ENCODE results near the gene CDC73. TPM values are rescaled to one million over a fixed set of nuclear protein-coding genes. Genes with fewer than 3 reads are reported as not detected.

CDC73 gene
- total and polyA plus RNA-seq, 9 of the 15 experiments (the other 6 are each of a cell fraction or from before 2014, with no cell fraction given) = 19.0 to 61.7 (median 30.1) TPM

DNA sequence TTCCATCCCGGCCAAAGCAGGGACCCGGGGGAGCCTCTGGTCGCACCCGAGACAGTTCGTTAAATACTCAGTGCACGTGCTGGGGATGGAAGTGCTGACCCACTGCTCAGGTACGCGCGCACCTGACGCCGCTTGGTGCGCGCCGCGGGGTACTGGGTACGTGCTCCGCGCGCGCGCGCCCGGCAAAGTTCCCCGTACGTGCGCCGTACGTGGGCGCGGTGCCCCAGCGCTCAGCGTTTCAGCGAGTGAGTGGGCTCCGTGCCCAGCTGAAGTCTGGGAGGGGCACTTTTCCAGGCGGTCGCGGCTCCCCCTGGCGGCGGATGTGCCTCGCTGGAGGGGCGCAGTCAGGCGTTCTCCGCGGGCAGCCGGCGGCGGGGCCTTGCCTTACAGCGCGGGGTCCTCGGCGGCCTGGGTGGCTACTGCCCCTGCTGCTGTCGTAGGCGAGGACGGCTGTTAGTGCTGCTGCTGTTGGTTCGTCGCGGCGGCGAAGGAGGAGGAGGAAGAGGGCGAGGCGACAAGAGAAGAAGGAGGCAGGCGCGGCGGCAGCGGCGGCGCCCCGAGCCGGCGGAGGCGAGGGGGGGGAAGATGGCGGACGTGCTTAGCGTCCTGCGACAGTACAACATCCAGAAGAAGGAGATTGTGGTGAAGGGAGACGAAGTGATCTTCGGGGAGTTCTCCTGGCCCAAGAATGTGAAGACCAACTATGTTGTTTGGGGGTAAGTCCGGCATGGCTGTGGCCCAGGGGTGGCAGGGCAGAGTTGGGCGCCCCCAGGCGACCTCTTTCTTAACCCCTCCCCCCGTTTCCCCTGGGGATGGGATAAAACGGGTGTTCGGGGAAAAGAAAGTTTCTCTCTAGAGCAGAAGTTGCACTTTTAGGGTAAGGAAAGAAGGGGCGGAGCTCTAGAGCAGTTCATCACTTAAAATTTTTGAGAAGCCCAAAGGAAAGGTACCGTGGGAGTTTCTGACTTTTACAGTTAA, at the start of gene CDC73 (continued):
- TF ChIP-seq FOSL1 (tag; conservative IDR thresholded peaks at IDR 0.05) = 0 out of 2 replicates have a peak, but pooled peaks have one; percentile 35
- no peak for TF ChIP-seq CAMTA2 (CRISPR knock-in tag; conservative IDR thresholded peaks at IDR 0.05)
- peak; percentile 67 for TF ChIP-seq ZKSCAN1 (IDR thresholded peaks at IDR 0.05; ENCODE audit: low read depth, low read length)
- peak; percentile 68 for TF ChIP-seq JUND (IDR thresholded peaks at IDR 0.05; ENCODE audit: borderline replicate concordance, low read depth, low read length)
- peak; percentile 72; the same call in 2 of the 3 replicates for TF ChIP-seq JUND (tag; IDR thresholded peaks at IDR 0.05; ENCODE audit: borderline replicate concordance, low read depth, low read length)
- peak; percentile 73 for TF ChIP-seq BCOR (IDR thresholded peaks at IDR 0.05)
- TF ChIP-seq, protein P1, sequence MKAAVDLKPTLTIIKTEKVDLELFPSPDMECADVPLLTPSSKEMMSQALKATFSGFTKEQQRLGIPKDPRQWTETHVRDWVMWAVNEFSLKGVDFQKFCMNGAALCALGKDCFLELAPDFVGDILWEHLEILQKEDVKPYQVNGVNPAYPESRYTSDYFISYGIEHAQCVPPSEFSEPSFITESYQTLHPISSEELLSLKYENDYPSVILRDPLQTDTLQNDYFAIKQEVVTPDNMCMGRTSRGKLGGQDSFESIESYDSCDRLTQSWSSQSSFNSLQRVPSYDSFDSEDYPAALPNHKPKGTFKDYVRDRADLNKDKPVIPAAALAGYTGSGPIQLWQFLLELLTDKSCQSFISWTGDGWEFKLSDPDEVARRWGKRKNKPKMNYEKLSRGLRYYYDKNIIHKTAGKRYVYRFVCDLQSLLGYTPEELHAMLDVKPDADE (conservative IDR thresholded peaks at IDR 0.05; ENCODE audit: control insufficient read depth, low read depth, low read length) = peak; percentile 36; the same call in 1 of the 2 replicates
- TF ChIP-seq, protein P2, sequence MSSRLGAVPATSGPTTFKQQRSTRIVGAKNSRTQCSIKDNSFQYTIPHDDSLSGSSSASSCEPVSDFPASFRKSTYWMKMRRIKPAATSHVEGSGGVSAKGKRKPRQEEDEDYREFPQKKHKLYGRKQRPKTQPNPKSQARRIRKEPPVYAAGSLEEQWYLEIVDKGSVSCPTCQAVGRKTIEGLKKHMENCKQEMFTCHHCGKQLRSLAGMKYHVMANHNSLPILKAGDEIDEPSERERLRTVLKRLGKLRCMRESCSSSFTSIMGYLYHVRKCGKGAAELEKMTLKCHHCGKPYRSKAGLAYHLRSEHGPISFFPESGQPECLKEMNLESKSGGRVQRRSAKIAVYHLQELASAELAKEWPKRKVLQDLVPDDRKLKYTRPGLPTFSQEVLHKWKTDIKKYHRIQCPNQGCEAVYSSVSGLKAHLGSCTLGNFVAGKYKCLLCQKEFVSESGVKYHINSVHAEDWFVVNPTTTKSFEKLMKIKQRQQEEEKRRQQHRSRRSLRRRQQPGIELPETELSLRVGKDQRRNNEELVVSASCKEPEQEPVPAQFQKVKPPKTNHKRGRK (tag; IDR thresholded peaks at IDR 0.05) = no peak
- TF ChIP-seq MTA3 (IDR thresholded peaks at IDR 0.05; ENCODE audit: borderline replicate concordance) = peak; percentile 96
- TF ChIP-seq RUNX1 (IDR thresholded peaks at IDR 0.05; ENCODE audit: low read depth) = 0 out of 2 replicates have a peak, but pooled peaks have one; percentile 62
- peak; percentile 80; the same call in 1 of the 2 replicates for TF ChIP-seq DMBX1 (CRISPR knock-in tag; IDR thresholded peaks at IDR 0.05; ENCODE audit: borderline replicate concordance)
- TF ChIP-seq, protein P3, sequence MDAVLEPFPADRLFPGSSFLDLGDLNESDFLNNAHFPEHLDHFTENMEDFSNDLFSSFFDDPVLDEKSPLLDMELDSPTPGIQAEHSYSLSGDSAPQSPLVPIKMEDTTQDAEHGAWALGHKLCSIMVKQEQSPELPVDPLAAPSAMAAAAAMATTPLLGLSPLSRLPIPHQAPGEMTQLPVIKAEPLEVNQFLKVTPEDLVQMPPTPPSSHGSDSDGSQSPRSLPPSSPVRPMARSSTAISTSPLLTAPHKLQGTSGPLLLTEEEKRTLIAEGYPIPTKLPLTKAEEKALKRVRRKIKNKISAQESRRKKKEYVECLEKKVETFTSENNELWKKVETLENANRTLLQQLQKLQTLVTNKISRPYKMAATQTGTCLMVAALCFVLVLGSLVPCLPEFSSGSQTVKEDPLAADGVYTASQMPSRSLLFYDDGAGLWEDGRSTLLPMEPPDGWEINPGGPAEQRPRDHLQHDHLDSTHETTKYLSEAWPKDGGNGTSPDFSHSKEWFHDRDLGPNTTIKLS (IDR thresholded peaks at IDR 0.05; ENCODE audit: borderline replicate concordance, low read depth) = peak; percentile 77
- no peak for TF ChIP-seq MECOM (CRISPR knock-in tag; IDR thresholded peaks at IDR 0.05)
- peak; percentile 16; the same call in 1 of the 2 replicates for TF ChIP-seq EHMT2 (IDR thresholded peaks at IDR 0.05)
- TF ChIP-seq, protein P4, sequence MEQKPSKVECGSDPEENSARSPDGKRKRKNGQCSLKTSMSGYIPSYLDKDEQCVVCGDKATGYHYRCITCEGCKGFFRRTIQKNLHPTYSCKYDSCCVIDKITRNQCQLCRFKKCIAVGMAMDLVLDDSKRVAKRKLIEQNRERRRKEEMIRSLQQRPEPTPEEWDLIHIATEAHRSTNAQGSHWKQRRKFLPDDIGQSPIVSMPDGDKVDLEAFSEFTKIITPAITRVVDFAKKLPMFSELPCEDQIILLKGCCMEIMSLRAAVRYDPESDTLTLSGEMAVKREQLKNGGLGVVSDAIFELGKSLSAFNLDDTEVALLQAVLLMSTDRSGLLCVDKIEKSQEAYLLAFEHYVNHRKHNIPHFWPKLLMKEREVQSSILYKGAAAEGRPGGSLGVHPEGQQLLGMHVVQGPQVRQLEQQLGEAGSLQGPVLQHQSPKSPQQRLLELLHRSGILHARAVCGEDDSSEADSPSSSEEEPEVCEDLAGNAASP (IDR thresholded peaks at IDR 0.05) = peak; percentile 76
- TF ChIP-seq, protein P5, sequence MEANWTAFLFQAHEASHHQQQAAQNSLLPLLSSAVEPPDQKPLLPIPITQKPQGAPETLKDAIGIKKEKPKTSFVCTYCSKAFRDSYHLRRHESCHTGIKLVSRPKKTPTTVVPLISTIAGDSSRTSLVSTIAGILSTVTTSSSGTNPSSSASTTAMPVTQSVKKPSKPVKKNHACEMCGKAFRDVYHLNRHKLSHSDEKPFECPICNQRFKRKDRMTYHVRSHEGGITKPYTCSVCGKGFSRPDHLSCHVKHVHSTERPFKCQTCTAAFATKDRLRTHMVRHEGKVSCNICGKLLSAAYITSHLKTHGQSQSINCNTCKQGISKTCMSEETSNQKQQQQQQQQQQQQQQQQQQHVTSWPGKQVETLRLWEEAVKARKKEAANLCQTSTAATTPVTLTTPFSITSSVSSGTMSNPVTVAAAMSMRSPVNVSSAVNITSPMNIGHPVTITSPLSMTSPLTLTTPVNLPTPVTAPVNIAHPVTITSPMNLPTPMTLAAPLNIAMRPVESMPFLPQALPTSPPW (CRISPR knock-in tag; IDR thresholded peaks at IDR 0.05) = peak; percentile 94
- peak; percentile 100 for TF ChIP-seq XRCC5 (IDR thresholded peaks at IDR 0.05; ENCODE audit: low read depth, low read length)
- TF ChIP-seq ETV1 (tag; conservative IDR thresholded peaks at IDR 0.05; ENCODE audit: low read depth) = peak; percentile 39
- TF ChIP-seq HMGN3 (IDR thresholded peaks at IDR 0.05; ENCODE audit: borderline replicate concordance, extremely low read depth, insufficient read length, low read depth, low read length) = peak; percentile 91
- TF ChIP-seq OTX1 (CRISPR knock-in tag; IDR thresholded peaks at IDR 0.05) = peak; percentile 74; the same call in 1 of the 2 replicates
